ENCODE data around the gene TPPP3.

DNA sequence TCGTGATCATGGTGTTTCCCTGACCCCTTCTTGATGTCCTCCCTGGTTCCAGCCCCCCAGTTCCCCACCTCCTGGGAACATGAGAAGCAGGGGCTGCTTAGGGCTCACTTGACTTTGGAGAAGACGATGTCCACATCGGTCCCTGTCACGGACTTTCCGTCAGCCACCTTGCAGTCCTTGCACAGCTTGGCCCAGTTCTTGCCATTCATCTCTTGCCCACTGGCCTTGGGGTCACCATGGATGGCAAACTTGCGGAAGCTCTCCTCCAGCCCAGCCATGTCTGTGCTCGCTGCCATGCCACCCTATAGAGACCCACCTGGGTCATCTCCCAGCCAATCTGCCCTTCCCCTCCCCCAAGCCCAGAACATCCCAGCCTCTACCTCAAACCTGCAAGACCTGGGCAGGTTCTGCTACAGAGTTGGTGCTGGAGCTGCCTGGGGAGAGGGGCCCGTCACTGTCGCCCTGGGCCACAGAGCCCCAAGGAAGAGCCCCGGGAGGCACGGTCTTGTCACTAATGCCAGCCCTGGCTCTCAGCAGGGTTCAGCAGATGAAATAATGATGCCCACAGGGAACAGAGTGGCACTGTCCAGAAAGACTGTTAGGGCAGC lies 2.4 kb downstream of the TPPP3 start:
- TF ChIP-seq, protein P1, sequence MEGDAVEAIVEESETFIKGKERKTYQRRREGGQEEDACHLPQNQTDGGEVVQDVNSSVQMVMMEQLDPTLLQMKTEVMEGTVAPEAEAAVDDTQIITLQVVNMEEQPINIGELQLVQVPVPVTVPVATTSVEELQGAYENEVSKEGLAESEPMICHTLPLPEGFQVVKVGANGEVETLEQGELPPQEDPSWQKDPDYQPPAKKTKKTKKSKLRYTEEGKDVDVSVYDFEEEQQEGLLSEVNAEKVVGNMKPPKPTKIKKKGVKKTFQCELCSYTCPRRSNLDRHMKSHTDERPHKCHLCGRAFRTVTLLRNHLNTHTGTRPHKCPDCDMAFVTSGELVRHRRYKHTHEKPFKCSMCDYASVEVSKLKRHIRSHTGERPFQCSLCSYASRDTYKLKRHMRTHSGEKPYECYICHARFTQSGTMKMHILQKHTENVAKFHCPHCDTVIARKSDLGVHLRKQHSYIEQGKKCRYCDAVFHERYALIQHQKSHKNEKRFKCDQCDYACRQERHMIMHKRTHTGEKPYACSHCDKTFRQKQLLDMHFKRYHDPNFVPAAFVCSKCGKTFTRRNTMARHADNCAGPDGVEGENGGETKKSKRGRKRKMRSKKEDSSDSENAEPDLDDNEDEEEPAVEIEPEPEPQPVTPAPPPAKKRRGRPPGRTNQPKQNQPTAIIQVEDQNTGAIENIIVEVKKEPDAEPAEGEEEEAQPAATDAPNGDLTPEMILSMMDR (IDR thresholded peaks at IDR 0.05) = no peak
- TF ChIP-seq EP300 (IDR thresholded peaks at IDR 0.05) (no peak), POLR2A (IDR thresholded peaks at IDR 0.05) (no peak), POLR2AphosphoS5 (IDR thresholded peaks at IDR 0.05) (no peak)
